ENCODE results near the gene GLIPR2. TPM values are rescaled to one million over a fixed set of nuclear protein-coding genes. Genes with fewer than 3 reads are reported as not detected.

Gene GLIPR2
- total and polyA plus RNA-seq, 2 of the 4 experiments (the other 2 are of a cell fraction), result 35.8 to 43.3 TPM

DNA sequence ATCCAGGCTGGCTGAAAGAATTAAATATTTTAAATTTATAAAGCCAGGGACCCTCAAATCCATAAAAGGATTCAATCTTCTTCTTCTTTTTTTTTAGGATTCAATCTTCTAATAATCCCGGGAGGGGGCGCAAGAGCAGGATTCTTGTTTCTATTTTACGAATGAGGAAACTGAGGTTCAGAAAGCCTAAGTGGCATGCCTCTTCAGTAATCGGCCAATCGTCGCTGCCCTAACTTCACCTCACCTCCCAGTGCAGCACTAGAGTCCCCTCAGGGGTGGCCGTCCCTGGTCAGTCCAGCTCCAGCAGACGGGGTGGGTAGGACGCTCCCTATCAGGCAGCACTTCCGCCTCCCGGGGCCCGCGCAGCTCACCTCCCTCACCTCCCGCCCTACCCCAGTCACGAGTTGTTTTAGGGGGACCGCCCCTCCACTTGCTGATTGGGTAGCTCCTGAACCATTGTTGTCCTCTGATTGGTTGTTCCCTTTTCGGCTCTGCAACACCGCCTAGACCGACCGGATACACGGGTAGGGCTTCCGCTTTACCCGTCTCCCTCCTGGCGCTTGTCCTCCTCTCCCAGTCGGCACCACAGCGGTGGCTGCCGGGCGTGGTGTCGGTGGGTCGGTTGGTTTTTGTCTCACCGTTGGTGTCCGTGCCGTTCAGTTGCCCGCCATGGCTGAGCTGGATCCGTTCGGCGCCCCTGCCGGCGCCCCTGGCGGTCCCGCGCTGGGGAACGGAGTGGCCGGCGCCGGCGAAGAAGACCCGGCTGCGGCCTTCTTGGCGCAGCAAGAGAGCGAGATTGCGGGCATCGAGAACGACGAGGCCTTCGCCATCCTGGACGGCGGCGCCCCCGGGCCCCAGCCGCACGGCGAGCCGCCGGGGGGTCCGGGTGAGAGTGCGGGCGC, 54.1 kb downstream of the GLIPR2 start, which contains the start of gene CLTA (continued):
- TF ChIP-seq, protein P1, sequence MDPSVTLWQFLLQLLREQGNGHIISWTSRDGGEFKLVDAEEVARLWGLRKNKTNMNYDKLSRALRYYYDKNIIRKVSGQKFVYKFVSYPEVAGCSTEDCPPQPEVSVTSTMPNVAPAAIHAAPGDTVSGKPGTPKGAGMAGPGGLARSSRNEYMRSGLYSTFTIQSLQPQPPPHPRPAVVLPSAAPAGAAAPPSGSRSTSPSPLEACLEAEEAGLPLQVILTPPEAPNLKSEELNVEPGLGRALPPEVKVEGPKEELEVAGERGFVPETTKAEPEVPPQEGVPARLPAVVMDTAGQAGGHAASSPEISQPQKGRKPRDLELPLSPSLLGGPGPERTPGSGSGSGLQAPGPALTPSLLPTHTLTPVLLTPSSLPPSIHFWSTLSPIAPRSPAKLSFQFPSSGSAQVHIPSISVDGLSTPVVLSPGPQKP (IDR thresholded peaks at IDR 0.05; ENCODE audit: borderline replicate concordance, low read depth, low read length), result 0 out of 2 replicates have a peak, but pooled peaks have one; percentile 0
- peak; percentile 99 for TF ChIP-seq POLR2A (IDR thresholded peaks at IDR 0.05; ENCODE audit: low read depth, low read length)
